Measurements from ENCODE around the gene DLX1. TPM values are rescaled to one million over a fixed set of nuclear protein-coding genes. Genes with fewer than 3 reads are reported as not detected.

Gene DLX1
- total and polyA plus RNA-seq, 2 of the 8 experiments (the other 6 are each of a cell fraction or from before 2014, with no cell fraction given): 0.11 TPM; not detected in 1

DNA sequence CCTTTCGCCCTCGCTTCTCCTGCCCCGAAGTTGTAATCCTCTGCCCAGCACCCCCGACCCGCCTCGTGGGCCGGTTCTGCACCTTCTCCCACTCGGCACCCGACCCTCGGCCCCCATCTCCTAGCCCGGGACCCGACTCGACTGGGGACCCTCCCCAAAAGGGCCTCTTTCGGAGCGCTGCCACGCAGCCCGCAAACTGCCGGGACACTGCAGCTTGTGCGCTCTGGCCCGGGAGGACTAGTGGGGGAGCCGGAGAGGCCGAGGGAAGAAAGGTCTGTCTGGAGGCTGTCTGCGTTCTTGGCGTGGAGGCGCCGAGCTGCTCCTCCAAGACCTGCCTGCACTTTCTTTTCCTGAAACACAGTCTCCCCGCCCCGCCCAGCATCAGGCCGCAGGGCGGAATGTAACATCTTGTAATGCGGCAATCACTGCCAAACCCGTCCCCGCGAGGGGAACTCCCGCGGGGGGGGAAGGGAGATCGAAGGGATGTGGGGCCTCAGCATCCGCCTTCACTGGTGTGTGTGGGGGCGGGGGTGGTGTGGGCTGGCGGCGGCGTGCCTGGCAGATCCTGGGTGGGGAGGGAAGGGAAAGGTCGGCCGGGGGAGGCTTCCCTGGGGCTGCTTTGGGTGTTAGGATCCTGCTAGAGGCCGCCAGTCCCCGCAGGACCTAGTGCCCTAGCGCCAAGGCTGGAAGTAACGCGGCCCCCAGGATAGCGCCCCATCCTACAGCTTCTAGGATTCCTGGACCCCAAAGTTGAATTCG lies 10.0 kb downstream of the DLX1 start:
- Histone ChIP-seq H3K18ac (ENCODE audit: extremely low read depth, low read length) (peak overlapping the region; percentile 32; the same call in 1 of the 2 replicates), H2BK120ac (replicated peaks; ENCODE audit: low read depth, low read length) (no peak overlapping the region), H2AK5ac (ENCODE audit: low read depth, low read length) (0 out of 2 replicates have a peak overlapping the region, but pooled peaks have one; percentile 57), H4K8ac (ENCODE audit: extremely low read depth, insufficient read depth, low read length) (peak overlapping the region; percentile 47; the same call in 1 of the 2 replicates), H3K4ac (replicated peaks; ENCODE audit: insufficient read length, low read depth, low read length) (no peak overlapping the region), H3K27me3 (replicated peaks in 1 of 4; ENCODE audit: control insufficient read depth in 3 of 4, extremely low read depth in 1 of 4, insufficient read depth in 3 of 4, low read length in 3 of 4) (peaks cover 90 to 100% (median 96%) of the 10 kb centered on the region in 4 experiments), H4K91ac (replicated peaks; ENCODE audit: insufficient read length, low read length) (no peak overlapping the region), H3K79me1 (ENCODE audit: low read depth, low read length) (no peaks in the 10 kb centered on the region), H3K4me2 (ENCODE audit: insufficient read depth in 1 of 2, low read depth in 2 of 2, low read length in 2 of 2) (peak overlapping the region; percentile 70 to 97), H3K14ac (ENCODE audit: insufficient read length) (no peak overlapping the region), H4K5ac (ENCODE audit: insufficient read length, low read depth, low read length) (no peak overlapping the region), H3K4me3 (ENCODE audit: extremely low read depth in 1 of 4, insufficient read depth in 2 of 4, low read depth in 3 of 4, low read length in 4 of 4) (peak overlapping the region; percentile 8 to 57 (median 32)), H3K23ac (ENCODE audit: insufficient read length) (no peak overlapping the region), H3K23me2 (ENCODE audit: low read depth, low read length) (peaks cover 13% of the 10 kb centered on the region; the same call in 1 of the 2 replicates), H4K20me1 (replicated peaks in 1 of 2; ENCODE audit: control insufficient read depth in 1 of 2, insufficient read depth in 2 of 2, low read length in 2 of 2) (peaks cover 14 to 28% of the 10 kb centered on the region in 2 experiments), H2AFZ (ENCODE audit: low read length) (no peak overlapping the region), H2BK12ac (ENCODE audit: low read depth, low read length) (0 out of 2 replicates have a peak overlapping the region, but pooled peaks have one; percentile 75), H3K4me1 (replicated peaks in 1 of 4; ENCODE audit: control insufficient read depth in 3 of 4, insufficient read depth in 4 of 4, low read length in 3 of 4) (peaks cover 2 to 36% (median 20%) of the 10 kb centered on the region in 4 experiments), H3K9ac (replicated peaks in 1 of 4; ENCODE audit: extremely low read depth in 1 of 4, low read depth in 3 of 4, low read length in 3 of 4) (no peak overlapping the region), H2BK20ac (ENCODE audit: low read length) (no peak overlapping the region; the same call in none of the 2 replicates), H3K56ac (replicated peaks; ENCODE audit: insufficient read length, low read depth, low read length) (no peak overlapping the region), H3K9me3 (ENCODE audit: insufficient read depth in 2 of 2, low read depth in 1 of 2, low read length in 1 of 2) (no peaks in the 10 kb centered on the region), H3K79me2 (ENCODE audit: control insufficient read depth in 1 of 2, insufficient read depth in 2 of 2, low read length in 2 of 2) (no peaks in the 10 kb centered on the region), H3K36me3 (ENCODE audit: control insufficient read depth in 2 of 4, insufficient read depth in 4 of 4, low read length in 3 of 4) (peaks cover 0 to 8% (median 0%) of the 10 kb centered on the region in 4 experiments; a peak in 1 of 8 replicates), H2BK15ac (ENCODE audit: low read length) (no peak overlapping the region), H2BK5ac (ENCODE audit: low read depth, low read length) (no peak overlapping the region), H3K27ac (ENCODE audit: low read depth, low read length) (no peak overlapping the region)
- CTCF ChIA-PET (ENCODE audit: partially characterized antibody): interaction anchor here (1.2 to 12.4 kb wide), 4 partner anchors 8 to 16 kb away, joined by 3 to 198 read pairs (median 15); partner anchors contain the start of genes DLX1 and DLX2
- peak in 1 of 2 experiments; percentile 80 for DNase-seq (ENCODE audit: low read depth in 1 of 2, low spot score in 2 of 2)
- 3% methylated on average over 44 of the region's 51 CpGs; no CpG with 5 or more reads in 1 of the 2 experiments for WGBS, 2 experiments (ENCODE audit: extremely low coverage in 1 of 2, insufficient coverage in 1 of 2, insufficient read length in 1 of 2, insufficient replicate concordance in 2 of 2, low coverage in 1 of 2, low lambda C conversion rate in 2 of 2, missing lambda C conversion rate in 1 of 2)
- no peak for FAIRE-seq
- POLR2A ChIA-PET (ENCODE audit: partially characterized antibody): interaction anchor here (1.2 to 16.0 kb wide), 3 partner anchors 8 to 13 kb away, joined by 3 to 184 read pairs (median 8); partner anchors contain the start of gene DLX1
- TF ChIP-seq SRF (IDR thresholded peaks at IDR 0.05; ENCODE audit: low read depth, low read length) (no peak), EGR1 (IDR thresholded peaks at IDR 0.05; ENCODE audit: borderline replicate concordance, low read depth, low read length) (peak; percentile 37; the same call in 1 of the 2 replicates), USF2 (IDR thresholded peaks at IDR 0.05; ENCODE audit: low read length) (no peak), TBP (IDR thresholded peaks at IDR 0.05; ENCODE audit: low read depth, low read length) (peak; percentile 64; the same call in 1 of the 2 replicates), TEAD4 (IDR thresholded peaks at IDR 0.05; ENCODE audit: low read depth, low read length) (peak; percentile 52; the same call in 1 of the 2 replicates), POLR2AphosphoS5 (IDR thresholded peaks at IDR 0.05; ENCODE audit: low read depth, low read length) (no peak), FOSL1 (IDR thresholded peaks at IDR 0.05; ENCODE audit: insufficient read depth, low read depth, low read length) (no peak)
- TF ChIP-seq, protein P1, sequence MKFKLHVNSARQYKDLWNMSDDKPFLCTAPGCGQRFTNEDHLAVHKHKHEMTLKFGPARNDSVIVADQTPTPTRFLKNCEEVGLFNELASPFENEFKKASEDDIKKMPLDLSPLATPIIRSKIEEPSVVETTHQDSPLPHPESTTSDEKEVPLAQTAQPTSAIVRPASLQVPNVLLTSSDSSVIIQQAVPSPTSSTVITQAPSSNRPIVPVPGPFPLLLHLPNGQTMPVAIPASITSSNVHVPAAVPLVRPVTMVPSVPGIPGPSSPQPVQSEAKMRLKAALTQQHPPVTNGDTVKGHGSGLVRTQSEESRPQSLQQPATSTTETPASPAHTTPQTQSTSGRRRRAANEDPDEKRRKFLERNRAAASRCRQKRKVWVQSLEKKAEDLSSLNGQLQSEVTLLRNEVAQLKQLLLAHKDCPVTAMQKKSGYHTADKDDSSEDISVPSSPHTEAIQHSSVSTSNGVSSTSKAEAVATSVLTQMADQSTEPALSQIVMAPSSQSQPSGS (IDR thresholded peaks at IDR 0.05; ENCODE audit: low read length): no peak

All from H1 (cell line).